Measurements from ENCODE around the gene SRPK2. TPM values are rescaled to one million over a fixed set of nuclear protein-coding genes. Genes with fewer than 3 reads are reported as not detected.

Gene SRPK2
- total RNA-seq, 1 experiment from 2014 or later: 21.6 TPM

DNA sequence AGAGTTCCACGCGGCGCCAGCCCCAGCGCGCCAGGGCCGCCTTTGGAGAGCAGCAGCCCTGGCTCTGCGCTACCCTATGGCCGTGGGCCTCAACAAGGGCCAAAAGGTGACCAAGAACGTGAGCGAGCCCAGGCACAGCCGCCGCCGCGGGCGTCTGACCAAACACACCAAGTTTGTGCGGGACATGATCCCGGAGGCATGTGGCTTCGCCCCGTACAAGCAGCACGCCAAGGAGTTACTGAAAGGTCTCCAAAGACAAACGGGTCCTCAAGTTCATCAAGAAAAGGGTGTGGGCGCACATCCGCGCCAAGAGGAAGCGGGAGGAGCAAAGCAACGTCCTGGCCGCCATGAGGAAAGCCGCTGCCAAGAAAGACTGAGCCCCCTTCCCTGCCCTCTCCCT lies 144.1 kb downstream of the SRPK2 start:
- Histone ChIP-seq H3K79me2 (ENCODE audit: low read length) (peaks cover 41% of the 10 kb centered on the region), H3K36me3 (ENCODE audit: low read depth, low read length) (no peaks in the 10 kb centered on the region)

DNA sequence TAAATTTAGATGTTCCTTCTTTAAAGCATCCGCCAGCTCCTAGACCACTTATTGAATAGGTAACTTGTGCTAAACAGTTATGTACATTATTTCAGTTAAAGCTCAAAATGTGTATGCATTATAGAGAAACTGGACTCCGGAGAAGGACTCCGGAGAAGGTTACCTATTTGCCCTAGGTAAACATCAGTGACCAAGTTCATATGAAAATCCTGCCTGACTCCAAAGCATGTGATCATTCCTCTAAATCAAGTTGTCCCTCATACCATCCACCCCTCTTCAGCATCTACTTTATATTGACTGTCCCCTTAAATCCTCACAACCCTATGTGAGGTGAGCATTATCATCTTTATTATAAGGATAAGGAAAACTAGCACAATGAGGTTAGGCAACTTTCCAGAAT lies 147.5 kb downstream of the SRPK2 start:
- no peak overlapping the region for H2AFZ ChIP-seq (ENCODE audit: low read length)
- H3F3A ChIP-seq (ENCODE audit: low read length, unreplicated experiment): no peaks in the 10 kb centered on the region
- no peaks in the 10 kb centered on the region for H3K36me3 ChIP-seq (ENCODE audit: low read depth, low read length)
- H3K4me3 ChIP-seq (ENCODE audit: low read length): no peak overlapping the region
- H3K4me1 ChIP-seq (ENCODE audit: insufficient read depth, low read length): no peaks in the 10 kb centered on the region
- peaks cover 50% of the 10 kb centered on the region for H3K79me2 ChIP-seq (ENCODE audit: low read length)
- DNase-seq: no peak
- H3K27me3 ChIP-seq (ENCODE audit: low read length): no peaks in the 10 kb centered on the region
- intact Hi-C loops (cut with micrococcal nuclease): no loop called here
- H3K9me3 ChIP-seq (ENCODE audit: low read length): no peaks in the 10 kb centered on the region
- no peak overlapping the region for H3K27ac ChIP-seq (ENCODE audit: low read length)
- no peak for ATAC-seq
- no peak overlapping the region for H3K9ac ChIP-seq (ENCODE audit: low read length)
- ChIA-PET POLR2A (ENCODE audit: unreplicated experiment) (no interaction called here), CTCF (no interaction called here)
- H4K20me1 ChIP-seq (ENCODE audit: low read length): no peaks in the 10 kb centered on the region
- no peaks in the 10 kb centered on the region for H3K9me2 ChIP-seq (replicated peaks; ENCODE audit: low read length)
- no TSS peak for BruUV-seq (replicated peaks)
- TF ChIP-seq EZH2phosphoT487 (IDR thresholded peaks at IDR 0.05; ENCODE audit: borderline replicate concordance, low read length) (no peak), EZH2 (IDR thresholded peaks at IDR 0.05; ENCODE audit: low read length, unreplicated experiment) (no peak)
- TF ChIP-seq, protein P1, sequence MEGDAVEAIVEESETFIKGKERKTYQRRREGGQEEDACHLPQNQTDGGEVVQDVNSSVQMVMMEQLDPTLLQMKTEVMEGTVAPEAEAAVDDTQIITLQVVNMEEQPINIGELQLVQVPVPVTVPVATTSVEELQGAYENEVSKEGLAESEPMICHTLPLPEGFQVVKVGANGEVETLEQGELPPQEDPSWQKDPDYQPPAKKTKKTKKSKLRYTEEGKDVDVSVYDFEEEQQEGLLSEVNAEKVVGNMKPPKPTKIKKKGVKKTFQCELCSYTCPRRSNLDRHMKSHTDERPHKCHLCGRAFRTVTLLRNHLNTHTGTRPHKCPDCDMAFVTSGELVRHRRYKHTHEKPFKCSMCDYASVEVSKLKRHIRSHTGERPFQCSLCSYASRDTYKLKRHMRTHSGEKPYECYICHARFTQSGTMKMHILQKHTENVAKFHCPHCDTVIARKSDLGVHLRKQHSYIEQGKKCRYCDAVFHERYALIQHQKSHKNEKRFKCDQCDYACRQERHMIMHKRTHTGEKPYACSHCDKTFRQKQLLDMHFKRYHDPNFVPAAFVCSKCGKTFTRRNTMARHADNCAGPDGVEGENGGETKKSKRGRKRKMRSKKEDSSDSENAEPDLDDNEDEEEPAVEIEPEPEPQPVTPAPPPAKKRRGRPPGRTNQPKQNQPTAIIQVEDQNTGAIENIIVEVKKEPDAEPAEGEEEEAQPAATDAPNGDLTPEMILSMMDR (conservative IDR thresholded peaks at IDR 0.05; ENCODE audit: low read depth, low read length): no peak
- H3K4me2 ChIP-seq (ENCODE audit: low read length): no peak overlapping the region

More for the DNA sequence above, 144.1 kb downstream of the SRPK2 start:
- no peak overlapping the region for H3K4me3 ChIP-seq (ENCODE audit: low read length)
- H3K27me3 ChIP-seq (ENCODE audit: low read length): no peaks in the 10 kb centered on the region
- no peak for TF ChIP-seq EZH2phosphoT487 (IDR thresholded peaks at IDR 0.05; ENCODE audit: borderline replicate concordance, low read length)
- no peak for TF ChIP-seq EZH2 (IDR thresholded peaks at IDR 0.05; ENCODE audit: low read length, unreplicated experiment)
- TF ChIP-seq, protein P1 (conservative IDR thresholded peaks at IDR 0.05; ENCODE audit: low read depth, low read length): no peak
- H3K27ac ChIP-seq (ENCODE audit: low read length): no peak overlapping the region
- H4K20me1 ChIP-seq (ENCODE audit: low read length): no peaks in the 10 kb centered on the region
- intact Hi-C loops (cut with micrococcal nuclease): no loop called here
- ChIA-PET POLR2A (ENCODE audit: unreplicated experiment) (no interaction called here), CTCF (no interaction called here)
- BruUV-seq (replicated peaks): no TSS peak
- H3K9me2 ChIP-seq (replicated peaks; ENCODE audit: low read length): no peaks in the 10 kb centered on the region
- DNase-seq (no peak), ATAC-seq (no peak)
- H3F3A ChIP-seq (ENCODE audit: low read length, unreplicated experiment): no peaks in the 10 kb centered on the region
- no peaks in the 10 kb centered on the region for H3K4me1 ChIP-seq (ENCODE audit: insufficient read depth, low read length)
- H2AFZ ChIP-seq (ENCODE audit: low read length): no peak overlapping the region
- H3K4me2 ChIP-seq (ENCODE audit: low read length): no peak overlapping the region
- H3K9me3 ChIP-seq (ENCODE audit: low read length): no peaks in the 10 kb centered on the region
- no peak overlapping the region for H3K9ac ChIP-seq (ENCODE audit: low read length)

DNA sequence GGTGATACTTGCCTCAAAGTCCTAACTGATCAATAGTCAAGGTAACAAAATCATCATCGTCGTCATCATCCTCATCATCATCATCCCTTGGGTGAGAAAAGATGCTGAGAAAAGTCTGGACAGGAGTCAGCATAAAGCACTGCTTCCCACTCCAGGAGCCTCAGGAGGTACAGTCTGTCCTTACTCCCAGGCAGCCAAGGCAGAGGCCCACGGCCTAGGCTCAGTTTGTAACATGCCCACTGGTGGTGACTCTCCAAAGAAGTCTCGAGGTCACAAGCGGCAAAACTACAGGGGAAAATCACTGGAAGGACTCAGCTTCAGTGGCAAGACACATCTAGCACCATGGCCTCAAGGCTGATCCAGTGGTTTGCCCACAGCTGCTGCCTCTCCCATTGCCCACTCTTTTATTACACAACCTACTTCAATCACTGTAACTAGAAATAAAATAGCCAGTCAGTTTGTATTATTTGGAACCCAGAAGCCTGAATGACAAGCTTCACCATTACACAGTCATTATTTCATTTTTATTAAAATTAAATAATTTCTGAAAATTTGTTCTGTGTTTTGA lies 150.4 kb downstream of the SRPK2 start:
- H3K79me2 ChIP-seq (ENCODE audit: low read length): peaks cover 54% of the 10 kb centered on the region
- CTCF ChIA-PET: no interaction called here
- BruUV-seq (replicated peaks): no TSS peak

More for the DNA sequence above, 150.4 kb downstream of the SRPK2 start:
- Histone ChIP-seq H3K4me3 (ENCODE audit: low read length) (no peak overlapping the region), H2AFZ (ENCODE audit: low read length) (no peak overlapping the region), H3K9me3 (ENCODE audit: low read length) (no peaks in the 10 kb centered on the region), H3K27me3 (ENCODE audit: low read length) (no peaks in the 10 kb centered on the region), H3K4me1 (ENCODE audit: insufficient read depth, low read length) (no peaks in the 10 kb centered on the region), H3K27ac (ENCODE audit: low read length) (no peak overlapping the region), H3K9me2 (replicated peaks; ENCODE audit: low read length) (no peaks in the 10 kb centered on the region), H3K36me3 (ENCODE audit: low read depth, low read length) (no peaks in the 10 kb centered on the region), H4K20me1 (ENCODE audit: low read length) (no peaks in the 10 kb centered on the region), H3K9ac (ENCODE audit: low read length) (no peak overlapping the region), H3F3A (ENCODE audit: low read length, unreplicated experiment) (no peaks in the 10 kb centered on the region), H3K4me2 (ENCODE audit: low read length) (no peak overlapping the region)
- POLR2A ChIA-PET (ENCODE audit: unreplicated experiment): interaction anchor here (0.7 kb wide), 1 partner anchor 102 kb away, joined by 4 read pairs; no protein-coding TSS in a partner anchor
- DNase-seq (no peak), ATAC-seq (no peak)
- intact Hi-C loops (cut with micrococcal nuclease): no loop called here
- no peak for TF ChIP-seq EZH2phosphoT487 (IDR thresholded peaks at IDR 0.05; ENCODE audit: borderline replicate concordance, low read length)

All from PC-3 (cell line).